GM12878 (cell line): ENCODE data around the gene COL5A1. TPM values are rescaled to one million over a fixed set of nuclear protein-coding genes. Genes with fewer than 3 reads are reported as not detected.

Experiments used
- ATAC-seq: fragments of 200-7000 bp; cut with Tn5 transposase; 3 replicates; pipeline ENCODE4 v1.9.1; 2020; ENCODE audit warnings: mild to moderate bottlenecking, moderate library complexity
- BruUV-seq: library from RNA; stranded (reverse); fragments of 400-500 nt; replicated peaks from 2 replicates; lab custom pipeline; 2021; lab: Mats Ljungman, UMichigan
- CTCF ChIA-PET: fragments of 300-600 bp; sonication (Branson Sonifier 250); formaldehyde crosslinking; extraction: SDS; loops from one replicate; lab custom pipeline; 2021; ENCODE audit warnings: inconsistent platforms; lab: Yijun Ruan, JAX
- POLR2A ChIA-PET: fragments of 350-600 bp; formaldehyde crosslinking; extraction: SDS; loops from one replicate; lab custom pipeline; 2021; ENCODE audit warnings: inconsistent platforms; lab: Charles Lee
- RAD21 ChIA-PET: fragments of 300-600 bp; sonication (Branson Sonifier 250); formaldehyde crosslinking; loops from one replicate; lab custom pipeline; 2023; ENCODE audit warnings: antibody characterized with exemption; ENCODE audit not compliant: unreplicated experiment; lab: Charles Lee
- SMC1A ChIA-PET: fragments of 300-600 bp; sonication (Branson Sonifier 250); formaldehyde crosslinking; loops from one replicate; lab custom pipeline; 2023; ENCODE audit not compliant: unreplicated experiment, uncharacterized antibody; lab: Charles Lee
- DNase-seq: peaks from one replicate; pipeline ENCODE4 v3.0.0-alpha.2; 2011; ENCODE audit warnings: low read depth, low spot score
- FAIRE-seq: peaks from 3 replicates; lab custom pipeline; 2011; peaks lifted over from hg19 to GRCh38; lab: Jason Lieb, UNC
- H2AFZ ChIP-seq: 2 replicates; pipeline ENCODE4 v1.6.0; 2011; ENCODE audit warnings: low read depth, low read length, control low read depth; ENCODE audit not compliant: control insufficient read depth
- H3K27ac ChIP-seq: 2 replicates; pipeline ENCODE4 v1.5.1; 2011; ENCODE audit warnings: control low read depth; ENCODE audit not compliant: control insufficient read depth, insufficient read depth
- H3K27me3 ChIP-seq, 2 experiments: replicated peaks in 1 of 2; 2 replicates each; pipeline versions ENCODE4 v1.6.0 to v1.6.1; 2011; ENCODE audit warnings: low read length in 1 of 2; ENCODE audit not compliant: control insufficient read depth in 2 of 2, insufficient read depth in 2 of 2
- H3K36me3 ChIP-seq, 2 experiments: 2 replicates each; pipeline ENCODE4 v1.5.1; 2011; ENCODE audit warnings: low read length in 1 of 2; ENCODE audit not compliant: control insufficient read depth in 2 of 2, insufficient read depth in 2 of 2
- H3K4me1 ChIP-seq: 2 replicates; pipeline ENCODE4 v1.6.1; 2011; ENCODE audit warnings: mild to moderate bottlenecking, low read length, moderate library complexity, mixed read lengths; ENCODE audit not compliant: control insufficient read depth, insufficient read depth
- H3K4me2 ChIP-seq: 2 replicates; pipeline ENCODE4 v1.6.0; 2011; ENCODE audit warnings: control low read depth; ENCODE audit not compliant: control insufficient read depth, insufficient read depth
- H3K4me3 ChIP-seq: fragments of 200-600 bp; sonication (generic); 2 replicates; pipeline ENCODE4 v1.5.1; 2016
- H3K79me2 ChIP-seq: 2 replicates; pipeline ENCODE4 v1.6.0; 2011; ENCODE audit warnings: low read length; ENCODE audit not compliant: control insufficient read depth, insufficient read depth
- H3K9ac ChIP-seq: 2 replicates; pipeline ENCODE4 v1.8.0; 2011; ENCODE audit warnings: low read length, control low read depth, mixed read lengths; ENCODE audit not compliant: control insufficient read depth, insufficient read depth
- H3K9me3 ChIP-seq: replicated peaks from 3 replicates; pipeline ENCODE4 v1.5.1; 2011; ENCODE audit warnings: mild to moderate bottlenecking, low read length; ENCODE audit not compliant: control insufficient read depth, insufficient read depth
- H4K20me1 ChIP-seq: 2 replicates; pipeline ENCODE4 v1.6.0; 2011; ENCODE audit not compliant: control insufficient read depth, insufficient read depth
- ASH2L ChIP-seq: fragments of 300-600, 200-600 bp; sonication (generic); IDR thresholded peaks from 2 replicates; pipeline ENCODE4 v1.6.1; 2017; ENCODE audit warnings: low read depth, mild to moderate bottlenecking, borderline replicate concordance
- BHLHE40 ChIP-seq, 2 experiments: fragments of 450-650 bp in 1 of 2; IDR thresholded peaks; 2 replicates each; pipeline ENCODE4 v1.6.1; 2011 to 2017; ENCODE audit warnings: low read depth in 2 of 2, borderline replicate concordance in 1 of 2, improper control_type of control experiment in 1 of 2, low read length in 1 of 2, mild to moderate bottlenecking in 1 of 2
- CHD2 ChIP-seq: IDR thresholded peaks from 2 replicates; pipeline ENCODE4 v1.6.1; 2011; ENCODE audit warnings: low read depth, low read length, improper control_type of control experiment, borderline replicate concordance
- EGR1 ChIP-seq, 2 experiments: IDR thresholded peaks; 1 replicate in 1 of 2; 2 replicates in 1 of 2; pipeline ENCODE4 v1.6.1; 2011 to 2012; ENCODE audit warnings: low read depth in 2 of 2, low read length in 2 of 2, borderline replicate concordance in 1 of 2, mild to moderate bottlenecking in 1 of 2, moderate library complexity in 1 of 2
- PML ChIP-seq: IDR thresholded peaks from 2 replicates; pipeline ENCODE4 v1.6.1; 2012; ENCODE audit warnings: low read length, inconsistent platforms
- SMAD5 ChIP-seq: IDR thresholded peaks from 2 replicates; pipeline ENCODE4 v1.6.1; 2016; ENCODE audit warnings: antibody characterized with exemption, low read depth
- YY1 ChIP-seq: IDR thresholded peaks from 2 replicates; pipeline ENCODE4 v1.6.1; 2011; ENCODE audit warnings: low read depth, mild to moderate bottlenecking, low read length
- ZNF274 ChIP-seq: IDR thresholded peaks from one replicate; pipeline ENCODE4 v1.8.0; 2011; ENCODE audit not compliant: insufficient read length, insufficient read depth
- ZNF622 ChIP-seq: fragments of 450-650 bp; IDR thresholded peaks from 2 replicates; pipeline ENCODE4 v1.6.1; 2017; ENCODE audit warnings: mild to moderate bottlenecking, inconsistent platforms
- WGBS: methylation state at CpG from one replicate; pipeline ENCODE4 v1.1.6; 2016; ENCODE audit warnings: low lambda C conversion rate; ENCODE audit not compliant: insufficient replicate concordance, insufficient coverage; ENCODE audit errors: missing lambda C conversion rate; 5-methylcytosine and 5-hydroxymethylcytosine counted together
- in situ Hi-C: fragments of 300-500 bp; cut with MboI; formaldehyde crosslinking; loops from 9 replicates; pipeline ENCODE4 v1.14.3; 2018; ENCODE audit warnings: mixed read lengths
- intact Hi-C: fragments of 100-400 bp; cut with micrococcal nuclease; formaldehyde crosslinking; loops from one replicate; pipeline ENCODE4 v1.14.2; 2022; ENCODE audit not compliant: unreplicated experiment
- polyA plus RNA-seq, 11 experiments: library from polyadenylated mRNA; depleted of rRNA in 4 of 11; unstranded in 6 of 11; stranded (reverse) in 5 of 11; fragments of >200 nt; fragmentation: Nextera tagmentation in 4 of 11; fragmentation: Illumina TruSeq in 1 of 11; extraction: Ambion mirVana in 4 of 11; extraction: Trizol in 1 of 11; gene quantifications; 1 replicate in 1 of 11; 2 replicates in 10 of 11; pipeline versions ENCODE4 v1.2.1 to v1.2.3, GENCODE V29; 2011 to 2016; ENCODE audit warnings: inconsistent platforms in 2 of 11, missing spikeins in 2 of 11, low read depth in 1 of 11
- total RNA-seq, 4 experiments: library from RNA; depleted of rRNA in 3 of 4; stranded (reverse); fragments of >200 nt in 3 of 4; fragmentation: Illumina TruSeq in 1 of 4; extraction: Trizol in 1 of 4; gene quantifications; 2 replicates each; pipeline versions ENCODE4 v1.2.1 to v1.2.3, GENCODE V29; 2013 to 2021
- TF ChIP-seq, protein P1 (sequence below): fragments of 450-650 bp; formaldehyde crosslinking; IDR thresholded peaks from 2 replicates; pipeline ENCODE4 v1.4.0; 2020; ENCODE audit warnings: mild to moderate bottlenecking, moderate library complexity
- TF ChIP-seq, protein P2 (sequence below): IDR thresholded peaks from 2 replicates; pipeline ENCODE4 v1.6.1; 2012; ENCODE audit warnings: low read depth, low read length, improper control_type of control experiment

Gene COL5A1
- total and polyA plus RNA-seq, 10 of the 15 experiments (the other 5 are each of a cell fraction or from before 2014, with no cell fraction given), result under 0.01 to 0.15 (median 0.13) TPM; not detected in 4

DNA sequence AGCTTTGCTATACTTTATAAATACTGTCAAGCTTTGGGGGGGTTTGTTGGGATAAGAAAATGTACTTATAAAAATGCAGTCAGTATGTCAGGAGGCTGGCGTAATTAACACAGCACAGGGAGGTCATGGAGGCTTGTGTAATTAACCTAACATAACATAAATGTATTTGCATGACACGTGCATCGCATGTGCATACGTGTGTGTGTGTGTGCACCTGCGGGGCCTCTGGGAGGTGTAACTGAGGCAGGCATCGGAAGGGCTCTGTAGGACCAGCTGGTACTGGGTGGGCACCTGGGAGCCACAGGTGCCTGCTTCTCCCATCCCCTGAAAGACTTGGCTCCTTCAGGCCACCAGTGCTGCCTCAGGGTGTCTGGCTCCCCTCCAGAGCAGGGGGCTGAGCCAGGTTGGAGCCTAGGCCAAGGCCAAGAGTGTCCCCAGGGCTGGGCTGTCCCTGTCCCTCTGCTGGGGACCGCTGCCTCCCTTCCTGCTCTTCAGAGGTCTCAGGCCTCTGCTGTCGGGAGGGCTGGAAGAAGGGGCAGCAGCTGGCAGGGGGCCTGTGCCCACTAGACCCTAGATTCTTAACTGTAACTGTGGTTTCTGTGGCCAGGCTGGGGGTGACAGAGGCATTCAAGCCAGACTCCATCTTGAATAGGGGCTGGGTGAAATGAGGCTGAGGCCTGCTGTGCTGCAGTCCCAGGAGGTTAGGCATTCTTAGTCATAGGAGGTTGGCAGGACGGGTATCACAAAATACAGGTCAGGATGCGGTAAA is 248.0 kb downstream of the COL5A1 start:
- ChIA-PET POLR2A (no interaction called here), RAD21 (no interaction called here), CTCF (interaction anchor here (0.8 to 1.6 kb wide), 3 partner anchors 18 to 78 kb away, joined by 3 to 4 read pairs (median 3); no protein-coding TSS in a partner anchor), SMC1A (interaction anchor here (0.8 to 1.3 kb wide), 4 partner anchors 13 to 66 kb away, joined by 3 read pairs; no protein-coding TSS in a partner anchor)
- no peaks in the 10 kb centered on the region for H4K20me1 ChIP-seq
- peak overlapping the region; percentile 25; the same call in 1 of the 2 replicates for H3K4me2 ChIP-seq
- H2AFZ ChIP-seq, result peak overlapping the region; percentile 29
- intact Hi-C loops, result no loop called here
- WGBS, result 6% methylated on average over 10 of the region's 10 CpGs
- peaks cover 5% of the 10 kb centered on the region; the same call in 1 of the 2 replicates for H3K4me1 ChIP-seq
- H3K27me3 ChIP-seq, result no peaks in the 10 kb centered on the region; a peak in 1 of 4 replicates
- no peak overlapping the region for H3K27ac ChIP-seq
- no peak overlapping the region for H3K9ac ChIP-seq
- no peaks in the 10 kb centered on the region; the same call in 2 of the 3 replicates for H3K9me3 ChIP-seq
- FAIRE-seq (no peak), ATAC-seq (no peak), DNase-seq (no peak)
- BruUV-seq, result no TSS peak
- in situ Hi-C loops, result no loop called here
- H3K4me3 ChIP-seq, result no peak overlapping the region
- H3K79me2 ChIP-seq, result no peaks in the 10 kb centered on the region
- no peak for TF ChIP-seq SMAD5
- TF ChIP-seq YY1, result 0 out of 2 replicates have a peak, but pooled peaks have one; percentile 14
- TF ChIP-seq BHLHE40 (IDR thresholded peaks at IDR 0.05; ENCODE audit: borderline replicate concordance in 1 of 2, low read depth in 2 of 2, low read length in 1 of 2), result peak in 1 of 2 experiments; percentile 45; a peak in 1 of 4 replicates
- no peak for TF ChIP-seq CHD2
- no peak for TF ChIP-seq ZNF622
- H3K36me3 ChIP-seq, result no peaks in the 10 kb centered on the region

DNA sequence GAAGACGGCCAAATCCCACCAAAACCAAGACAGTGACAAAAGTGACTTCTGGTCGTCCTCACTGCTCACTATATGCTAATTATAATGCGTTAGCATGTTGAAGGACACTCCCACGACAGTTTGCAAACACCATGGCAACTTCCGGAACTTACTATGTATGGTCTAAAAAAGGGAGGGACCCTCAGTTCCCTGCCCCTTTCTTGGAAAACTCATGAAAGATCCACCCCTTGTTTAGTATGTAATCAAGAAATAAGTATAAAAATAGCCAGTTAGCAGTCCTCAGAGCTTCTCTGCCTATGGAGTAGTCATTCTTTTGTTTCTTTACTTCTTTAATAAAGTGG is 248.5 kb downstream of the COL5A1 start:
- intact Hi-C loops, result no loop called here
- Histone ChIP-seq H3K27ac (no peak overlapping the region), H3K79me2 (no peaks in the 10 kb centered on the region), H3K4me1 (peaks cover 5% of the 10 kb centered on the region; the same call in 1 of the 2 replicates), H3K4me2 (no peak overlapping the region), H4K20me1 (no peaks in the 10 kb centered on the region), H3K9ac (no peak overlapping the region), H3K4me3 (no peak overlapping the region), H2AFZ (peak overlapping the region; percentile 29), H3K27me3 (no peaks in the 10 kb centered on the region; a peak in 1 of 4 replicates), H3K36me3 (no peaks in the 10 kb centered on the region), H3K9me3 (peaks cover 1% of the 10 kb centered on the region)
- ATAC-seq (no peak), FAIRE-seq (no peak), DNase-seq (no peak)
- CTCF ChIA-PET, result interaction anchor here (1.6 kb wide), 1 partner anchor 19 kb away, joined by 4 read pairs; no protein-coding TSS in a partner anchor
- BruUV-seq, result no TSS peak
- SMC1A ChIA-PET, result no interaction called here
- RAD21 ChIA-PET, result interaction anchor here (1.1 kb wide), 1 partner anchor 41 kb away, joined by 3 read pairs; no protein-coding TSS in a partner anchor
- POLR2A ChIA-PET, result no interaction called here
- in situ Hi-C loops, result no loop called here
- 3% methylated on average over 5 of the region's 5 CpGs for WGBS
- TF ChIP-seq ASH2L (no peak), PML (no peak), EGR1 (IDR thresholded peaks at IDR 0.05; ENCODE audit: borderline replicate concordance in 1 of 2, low read depth in 2 of 2, low read length in 2 of 2) (no peak), ZNF274 (no peak)
- TF ChIP-seq, protein P1, sequence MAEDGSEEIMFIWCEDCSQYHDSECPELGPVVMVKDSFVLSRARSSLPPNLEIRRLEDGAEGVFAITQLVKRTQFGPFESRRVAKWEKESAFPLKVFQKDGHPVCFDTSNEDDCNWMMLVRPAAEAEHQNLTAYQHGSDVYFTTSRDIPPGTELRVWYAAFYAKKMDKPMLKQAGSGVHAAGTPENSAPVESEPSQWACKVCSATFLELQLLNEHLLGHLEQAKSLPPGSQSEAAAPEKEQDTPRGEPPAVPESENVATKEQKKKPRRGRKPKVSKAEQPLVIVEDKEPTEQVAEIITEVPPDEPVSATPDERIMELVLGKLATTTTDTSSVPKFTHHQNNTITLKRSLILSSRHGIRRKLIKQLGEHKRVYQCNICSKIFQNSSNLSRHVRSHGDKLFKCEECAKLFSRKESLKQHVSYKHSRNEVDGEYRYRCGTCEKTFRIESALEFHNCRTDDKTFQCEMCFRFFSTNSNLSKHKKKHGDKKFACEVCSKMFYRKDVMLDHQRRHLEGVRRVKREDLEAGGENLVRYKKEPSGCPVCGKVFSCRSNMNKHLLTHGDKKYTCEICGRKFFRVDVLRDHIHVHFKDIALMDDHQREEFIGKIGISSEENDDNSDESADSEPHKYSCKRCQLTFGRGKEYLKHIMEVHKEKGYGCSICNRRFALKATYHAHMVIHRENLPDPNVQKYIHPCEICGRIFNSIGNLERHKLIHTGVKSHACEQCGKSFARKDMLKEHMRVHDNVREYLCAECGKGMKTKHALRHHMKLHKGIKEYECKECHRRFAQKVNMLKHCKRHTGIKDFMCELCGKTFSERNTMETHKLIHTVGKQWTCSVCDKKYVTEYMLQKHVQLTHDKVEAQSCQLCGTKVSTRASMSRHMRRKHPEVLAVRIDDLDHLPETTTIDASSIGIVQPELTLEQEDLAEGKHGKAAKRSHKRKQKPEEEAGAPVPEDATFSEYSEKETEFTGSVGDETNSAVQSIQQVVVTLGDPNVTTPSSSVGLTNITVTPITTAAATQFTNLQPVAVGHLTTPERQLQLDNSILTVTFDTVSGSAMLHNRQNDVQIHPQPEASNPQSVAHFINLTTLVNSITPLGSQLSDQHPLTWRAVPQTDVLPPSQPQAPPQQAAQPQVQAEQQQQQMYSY (CRISPR knock-in tag), result no peak
- TF ChIP-seq, protein P2, sequence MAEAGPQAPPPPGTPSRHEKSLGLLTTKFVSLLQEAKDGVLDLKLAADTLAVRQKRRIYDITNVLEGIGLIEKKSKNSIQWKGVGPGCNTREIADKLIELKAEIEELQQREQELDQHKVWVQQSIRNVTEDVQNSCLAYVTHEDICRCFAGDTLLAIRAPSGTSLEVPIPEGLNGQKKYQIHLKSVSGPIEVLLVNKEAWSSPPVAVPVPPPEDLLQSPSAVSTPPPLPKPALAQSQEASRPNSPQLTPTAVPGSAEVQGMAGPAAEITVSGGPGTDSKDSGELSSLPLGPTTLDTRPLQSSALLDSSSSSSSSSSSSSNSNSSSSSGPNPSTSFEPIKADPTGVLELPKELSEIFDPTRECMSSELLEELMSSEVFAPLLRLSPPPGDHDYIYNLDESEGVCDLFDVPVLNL, result no peak
